ENCODE results near the gene CAGE1. TPM values are rescaled to one million over a fixed set of nuclear protein-coding genes. Genes with fewer than 3 reads are reported as not detected.

CAGE1 gene
- polyA plus RNA-seq, 1 experiment = not detected

DNA sequence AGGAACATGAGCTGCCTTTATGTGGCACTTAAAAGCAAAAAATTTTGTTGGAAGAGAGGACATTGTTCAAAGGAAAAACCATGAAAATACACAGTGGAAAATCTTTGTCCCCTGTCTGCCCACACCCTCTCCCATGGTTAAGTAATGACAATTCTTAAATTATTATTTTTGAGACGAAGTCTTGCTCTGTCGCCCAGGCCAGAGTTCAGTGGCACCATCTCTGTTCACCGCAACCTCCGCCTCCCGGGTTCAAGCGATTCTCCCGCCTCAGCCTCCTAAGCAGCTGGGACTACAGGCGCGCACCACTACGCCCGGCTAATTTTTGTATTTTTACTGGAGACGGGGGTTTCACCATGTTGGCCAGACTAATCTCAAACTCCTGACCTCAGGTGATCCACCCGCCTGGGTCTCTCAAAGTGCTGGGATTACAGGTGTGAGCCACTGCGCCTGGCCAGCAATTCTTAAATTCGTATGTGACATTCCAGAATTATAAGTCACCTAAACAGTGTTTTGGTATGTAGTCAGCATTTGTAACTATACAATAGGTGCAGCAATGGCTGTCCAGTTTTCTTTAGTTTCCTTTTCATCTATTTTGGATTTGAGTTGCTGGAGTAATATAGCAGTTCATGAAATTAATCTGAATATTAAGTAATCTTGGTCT lies 75.9 kb downstream of the CAGE1 start:
- no peak for DNase-seq (ENCODE audit: low read depth)
- TF ChIP-seq, protein P1, sequence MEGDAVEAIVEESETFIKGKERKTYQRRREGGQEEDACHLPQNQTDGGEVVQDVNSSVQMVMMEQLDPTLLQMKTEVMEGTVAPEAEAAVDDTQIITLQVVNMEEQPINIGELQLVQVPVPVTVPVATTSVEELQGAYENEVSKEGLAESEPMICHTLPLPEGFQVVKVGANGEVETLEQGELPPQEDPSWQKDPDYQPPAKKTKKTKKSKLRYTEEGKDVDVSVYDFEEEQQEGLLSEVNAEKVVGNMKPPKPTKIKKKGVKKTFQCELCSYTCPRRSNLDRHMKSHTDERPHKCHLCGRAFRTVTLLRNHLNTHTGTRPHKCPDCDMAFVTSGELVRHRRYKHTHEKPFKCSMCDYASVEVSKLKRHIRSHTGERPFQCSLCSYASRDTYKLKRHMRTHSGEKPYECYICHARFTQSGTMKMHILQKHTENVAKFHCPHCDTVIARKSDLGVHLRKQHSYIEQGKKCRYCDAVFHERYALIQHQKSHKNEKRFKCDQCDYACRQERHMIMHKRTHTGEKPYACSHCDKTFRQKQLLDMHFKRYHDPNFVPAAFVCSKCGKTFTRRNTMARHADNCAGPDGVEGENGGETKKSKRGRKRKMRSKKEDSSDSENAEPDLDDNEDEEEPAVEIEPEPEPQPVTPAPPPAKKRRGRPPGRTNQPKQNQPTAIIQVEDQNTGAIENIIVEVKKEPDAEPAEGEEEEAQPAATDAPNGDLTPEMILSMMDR (IDR thresholded peaks at IDR 0.05; ENCODE audit: insufficient read depth, low read depth, low read length) = no peak
- Histone ChIP-seq H3K4me3 (ENCODE audit: low read depth, low read length) (peak overlapping the region; percentile 72), H3K27me3 (ENCODE audit: control insufficient read depth, insufficient read depth, low read length) (no peaks in the 10 kb centered on the region), H3K36me3 (ENCODE audit: control insufficient read depth, insufficient read depth, low read length) (peaks cover 7% of the 10 kb centered on the region; the same call in 1 of the 2 replicates)
- POLR2A ChIA-PET = interaction anchor here (0.7 kb wide), 1 partner anchor 339 kb away, joined by 3 read pairs; no protein-coding TSS in a partner anchor
- CTCF ChIA-PET = interaction anchor here (0.9 kb wide), 1 partner anchor 70 kb away, joined by 3 read pairs; no protein-coding TSS in a partner anchor

DNA sequence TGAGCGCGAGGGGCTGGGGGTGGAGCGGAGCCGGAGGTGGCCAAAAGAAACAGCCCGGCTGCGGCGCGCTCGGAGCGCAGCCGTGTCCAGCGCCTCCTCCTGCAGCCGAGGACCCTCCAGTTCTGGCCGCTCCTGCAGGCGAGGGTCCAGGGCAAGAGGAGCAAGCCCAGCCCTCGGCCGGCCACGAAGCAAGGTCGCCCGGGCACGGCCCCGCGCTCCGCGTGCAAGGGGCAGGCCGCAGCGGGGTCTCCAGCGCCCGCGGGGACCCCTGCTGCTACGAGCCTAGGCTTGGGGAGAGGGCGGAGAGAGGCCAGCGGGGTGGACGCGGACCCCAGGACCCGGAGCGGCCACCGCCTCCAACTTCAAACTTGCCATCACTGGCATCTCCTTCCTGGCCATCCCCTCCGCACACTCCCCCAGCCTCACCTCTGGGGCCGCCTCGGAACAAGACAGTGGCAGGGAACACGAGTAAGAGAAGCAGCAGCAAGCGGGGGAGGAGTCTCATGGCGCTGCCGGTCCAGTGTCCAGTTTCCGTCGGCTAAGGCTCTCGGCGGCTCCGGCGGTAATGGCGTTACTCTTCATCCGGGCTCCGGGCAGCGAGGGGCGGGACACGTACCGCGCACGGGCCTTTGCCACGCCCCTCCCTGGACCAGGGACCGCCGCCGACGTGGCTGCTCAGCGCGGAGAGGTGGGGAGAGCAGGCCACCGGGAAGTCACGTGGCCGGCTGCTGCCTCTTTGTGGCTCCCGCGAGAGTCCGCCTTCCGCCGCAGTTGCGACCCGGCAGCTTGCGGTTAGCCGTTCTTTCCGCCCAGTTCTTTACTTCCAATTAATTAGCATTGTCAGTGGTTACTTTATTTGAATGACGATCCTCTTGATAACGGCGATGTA lies 76.7 kb downstream of the CAGE1 start, which contains the start of gene SSR1:
SSR1 (minus strand) TSS at position 584 of the 889 bp plus-strand sequence; CDS start at position 505, 79 bp downstream.
- peak within 1 kb of the TSS; percentile 72 for H3K4me3 ChIP-seq (ENCODE audit: low read depth, low read length)
- CTCF ChIA-PET = no interaction called here
- peak; percentile 73 for DNase-seq (ENCODE audit: low read depth)
- POLR2A ChIA-PET = interaction anchor here (0.6 to 0.7 kb wide), 3 partner anchors 203 to 604 kb away, joined by 3 to 11 read pairs (median 4); no protein-coding TSS in a partner anchor
- H3K27me3 ChIP-seq (ENCODE audit: control insufficient read depth, insufficient read depth, low read length) = no peaks in the 10 kb centered on the region
- TF ChIP-seq, protein P1 (IDR thresholded peaks at IDR 0.05; ENCODE audit: insufficient read depth, low read depth, low read length) = no peak
- H3K36me3 ChIP-seq (ENCODE audit: control insufficient read depth, insufficient read depth, low read length) = peaks cover 7% of the 10 kb centered on the region

DNA sequence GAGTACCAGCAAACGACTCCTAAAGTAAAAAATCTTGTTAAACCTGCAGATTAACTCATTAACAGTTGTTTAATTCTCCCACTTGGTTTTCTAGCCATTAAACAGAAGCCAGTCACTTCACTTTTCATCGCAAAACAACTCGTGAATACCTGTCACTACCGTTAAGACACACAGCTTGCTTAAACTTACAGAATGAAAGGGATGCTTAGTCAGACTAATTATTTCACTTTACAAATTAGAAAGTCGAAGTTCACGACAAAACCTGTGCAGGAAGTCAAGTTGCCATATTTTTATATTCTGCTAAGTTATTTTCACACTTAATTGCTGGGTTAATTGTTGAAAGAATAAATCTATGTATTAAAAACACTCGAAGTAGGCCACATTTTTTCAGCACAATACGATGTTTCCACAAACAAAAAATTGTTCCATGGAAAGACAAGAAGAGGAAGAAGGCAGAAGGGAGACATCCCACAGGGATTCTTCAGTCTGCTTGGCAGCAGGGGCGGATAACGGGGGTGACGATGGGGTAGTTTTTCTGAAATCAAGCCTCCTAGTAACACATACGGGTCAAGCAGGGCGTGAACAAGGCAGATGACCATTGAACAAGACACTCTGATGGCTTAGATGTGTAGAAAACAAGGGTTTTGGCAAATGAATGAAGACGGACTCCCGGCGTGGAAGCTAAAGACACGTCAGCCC lies 77.5 kb downstream of the CAGE1 start:
- Histone ChIP-seq H3K4me3 (ENCODE audit: low read depth, low read length) (peak overlapping the region; percentile 72), H3K36me3 (ENCODE audit: control insufficient read depth, insufficient read depth, low read length) (peaks cover 7% of the 10 kb centered on the region), H3K27me3 (ENCODE audit: control insufficient read depth, insufficient read depth, low read length) (no peaks in the 10 kb centered on the region)
- POLR2A ChIA-PET = interaction anchor here (0.6 kb wide), 2 partner anchors 202 to 605 kb away, joined by 4 to 11 read pairs; no protein-coding TSS in a partner anchor
- CTCF ChIA-PET = no interaction called here
- DNase-seq (ENCODE audit: low read depth) = no peak
- TF ChIP-seq, protein P1 (IDR thresholded peaks at IDR 0.05; ENCODE audit: insufficient read depth, low read depth, low read length) = no peak

DNA sequence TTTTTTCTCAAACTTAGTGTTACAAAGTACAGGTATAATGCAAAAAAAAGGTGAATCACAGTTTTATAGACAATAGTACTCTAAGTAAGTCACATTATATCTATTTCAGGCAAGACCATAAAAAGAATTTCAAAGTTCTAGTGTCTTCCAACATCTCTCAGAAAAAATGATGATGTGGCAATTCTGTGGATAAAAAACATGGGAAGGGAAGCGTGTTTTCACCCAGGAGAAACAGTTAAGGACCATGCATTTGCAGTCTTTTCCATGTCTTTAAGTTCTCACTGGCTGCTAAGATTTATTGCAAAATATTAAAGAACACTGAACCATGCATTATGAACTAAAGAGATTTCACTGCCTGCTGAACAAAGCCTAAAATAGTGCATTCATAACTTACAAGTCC lies 78.4 kb downstream of the CAGE1 start:
- H3K36me3 ChIP-seq (ENCODE audit: control insufficient read depth, insufficient read depth, low read length) = peaks cover 9% of the 10 kb centered on the region
- POLR2A ChIA-PET = no interaction called here
- no peaks in the 10 kb centered on the region for H3K27me3 ChIP-seq (ENCODE audit: control insufficient read depth, insufficient read depth, low read length)
- TF ChIP-seq, protein P1 (IDR thresholded peaks at IDR 0.05; ENCODE audit: insufficient read depth, low read depth, low read length) = no peak
- no peak for DNase-seq (ENCODE audit: low read depth)
- H3K4me3 ChIP-seq (ENCODE audit: low read depth, low read length) = peak overlapping the region; percentile 29
- CTCF ChIA-PET = no interaction called here

All from BJ (cell line).